HG02840 (cell line): ENCODE results near the gene TEX11.
"Not testable (repeated sequence)": the region's sequence is repeated elsewhere in the genome, so short reads cannot be mapped to it uniquely, and the experiment has no call there.

Experiments
- ATAC-seq: cut with Tn5 transposase; IDR thresholded peaks from one replicate; pipeline ENCODE4 v1.9.1; 2021; ENCODE audit warnings: mild to moderate bottlenecking, moderate library complexity, moderate number of reproducible peaks; ENCODE audit not compliant: unreplicated experiment, low FRiP score

Gene TEX11

GRCh38 chrX:70769659-70770227 is 138.8 kb downstream of the TEX11 start:
- ATAC-seq, result no peak

- no peak for ATAC-seq
Measured at GRCh38 chrX:70762285-70762684, 146.2 kb downstream of the TEX11 start.

GRCh38 chrX:70755850-70756249 is 152.7 kb downstream of the TEX11 start:
- ATAC-seq, result no peak

- no peak for ATAC-seq
Measured at GRCh38 chrX:70754169-70754848, 154.2 kb downstream of the TEX11 start.

- not testable (repeated sequence) for ATAC-seq
Measured at GRCh38 chrX:70733774-70734173, 174.7 kb downstream of the TEX11 start.

GRCh38 chrX:70727961-70728360 is 180.6 kb downstream of the TEX11 start:
- not testable (repeated sequence) for ATAC-seq

- ATAC-seq, result no peak
Measured at GRCh38 chrX:70720721-70721120, 187.8 kb downstream of the TEX11 start.

GRCh38 chrX:70711336-70711735 is 197.2 kb downstream of the TEX11 start:
- ATAC-seq, result not testable (repeated sequence)

GRCh38 chrX:70694339-70695122 is 214.0 kb downstream of the TEX11 start:
- no peak for ATAC-seq

GRCh38 chrX:70679455-70679854 is 229.1 kb downstream of the TEX11 start:
- not testable (repeated sequence) for ATAC-seq

GRCh38 chrX:70675284-70675683 is 233.2 kb downstream of the TEX11 start:
- ATAC-seq, result no peak

- ATAC-seq, result no peak
Measured at GRCh38 chrX:70672326-70672725, 236.2 kb downstream of the TEX11 start.

GRCh38 chrX:70669120-70669519 is 239.4 kb downstream of the TEX11 start:
- ATAC-seq, result no peak

GRCh38 chrX:70664726-70665125 is 243.8 kb downstream of the TEX11 start:
- ATAC-seq, result no peak

GRCh38 chrX:70661124-70661523 is 247.4 kb downstream of the TEX11 start:
- not testable (repeated sequence) for ATAC-seq

- not testable (repeated sequence) for ATAC-seq
Measured at GRCh38 chrX:70657546-70657945, 251.0 kb downstream of the TEX11 start.

GRCh38 chrX:70656304-70656703 is 252.2 kb downstream of the TEX11 start:
- ATAC-seq, result no peak

GRCh38 chrX:70647910-70648309 is 260.6 kb downstream of the TEX11 start:
- ATAC-seq, result not testable (repeated sequence)

- ATAC-seq, result no peak
Measured at GRCh38 chrX:70636218-70636617, 272.3 kb downstream of the TEX11 start.

GRCh38 chrX:70635669-70636068 is 272.8 kb downstream of the TEX11 start:
- no peak for ATAC-seq

GRCh38 chrX:70635227-70635626 is 273.3 kb downstream of the TEX11 start:
- ATAC-seq, result no peak
